ENCODE results near the gene TMED8. TPM values are rescaled to one million over a fixed set of nuclear protein-coding genes. Genes with fewer than 3 reads are reported as not detected.

Gene TMED8
- total RNA-seq, 1 experiment from 2014 or later = 21.0 TPM

GRCh38 chr14:77324816-77325745, 51.8 kb downstream of the TMED8 start:
- intact Hi-C loops (cut with micrococcal nuclease; ENCODE audit: unreplicated experiment) = loop anchor here (10.0 kb wide), 1 partner anchor 220 kb away; no protein-coding TSS in a partner anchor
- ChIA-PET POLR2A (ENCODE audit: low non-redundant PET) (no interaction called here), CTCF (no interaction called here)
- TF ChIP-seq EZH2 (IDR thresholded peaks at IDR 0.05; ENCODE audit: borderline replicate concordance, low read depth, low read length, poor library complexity, severe bottlenecking) (no peak), CTCF (conservative IDR thresholded peaks at IDR 0.05; ENCODE audit: low read depth, low read length) (no peak)
- H3K27me3 ChIP-seq (replicated peaks; ENCODE audit: insufficient read depth, low read depth, low read length, poor library complexity) = no peaks in the 10 kb centered on the region
- H3K4me3 ChIP-seq (ENCODE audit: low read depth, low read length, poor library complexity, severe bottlenecking) = no peak overlapping the region
- no peaks in the 10 kb centered on the region for H3K36me3 ChIP-seq (ENCODE audit: insufficient read depth, low read length, poor library complexity, severe bottlenecking)
- peaks cover 6% of the 10 kb centered on the region for H3K4me1 ChIP-seq (ENCODE audit: insufficient read depth, low read length, poor library complexity, severe bottlenecking)
- H3K9me3 ChIP-seq (ENCODE audit: low read depth, low read length, poor library complexity, severe bottlenecking) = no peaks in the 10 kb centered on the region
- no TSS peak for BruUV-seq (replicated peaks)
- no peak overlapping the region for H3K27ac ChIP-seq (ENCODE audit: low read depth, low read length, poor library complexity, severe bottlenecking)
- DNase-seq (ENCODE audit: low spot score) = no peak

GRCh38 chr14:77324289-77324688, 52.6 kb downstream of the TMED8 start:
- Histone ChIP-seq H3K4me3 (ENCODE audit: low read depth, low read length, poor library complexity, severe bottlenecking) (no peak overlapping the region), H3K4me1 (ENCODE audit: insufficient read depth, low read length, poor library complexity, severe bottlenecking) (peaks cover 14% of the 10 kb centered on the region), H3K9me3 (ENCODE audit: low read depth, low read length, poor library complexity, severe bottlenecking) (no peaks in the 10 kb centered on the region), H3K27me3 (replicated peaks; ENCODE audit: insufficient read depth, low read depth, low read length, poor library complexity) (no peaks in the 10 kb centered on the region), H3K27ac (ENCODE audit: low read depth, low read length, poor library complexity, severe bottlenecking) (no peak overlapping the region), H3K36me3 (ENCODE audit: insufficient read depth, low read length, poor library complexity, severe bottlenecking) (no peaks in the 10 kb centered on the region)
- POLR2A ChIA-PET (ENCODE audit: low non-redundant PET) = no interaction called here
- DNase-seq (ENCODE audit: low spot score) = no peak
- intact Hi-C loops (cut with micrococcal nuclease; ENCODE audit: unreplicated experiment) = loop anchor here (10.0 kb wide), 1 partner anchor 221 kb away; no protein-coding TSS in a partner anchor
- TF ChIP-seq CTCF (conservative IDR thresholded peaks at IDR 0.05; ENCODE audit: low read depth, low read length) (no peak), EZH2 (IDR thresholded peaks at IDR 0.05; ENCODE audit: borderline replicate concordance, low read depth, low read length, poor library complexity, severe bottlenecking) (no peak)
- no TSS peak for BruUV-seq (replicated peaks)
- CTCF ChIA-PET = no interaction called here

GRCh38 chr14:77323571-77323970, 53.3 kb downstream of the TMED8 start:
- TF ChIP-seq EZH2 (IDR thresholded peaks at IDR 0.05; ENCODE audit: borderline replicate concordance, low read depth, low read length, poor library complexity, severe bottlenecking) (no peak), CTCF (conservative IDR thresholded peaks at IDR 0.05; ENCODE audit: low read depth, low read length) (no peak)
- Histone ChIP-seq H3K27ac (ENCODE audit: low read depth, low read length, poor library complexity, severe bottlenecking) (no peak overlapping the region), H3K27me3 (replicated peaks; ENCODE audit: insufficient read depth, low read depth, low read length, poor library complexity) (no peaks in the 10 kb centered on the region), H3K4me3 (ENCODE audit: low read depth, low read length, poor library complexity, severe bottlenecking) (no peak overlapping the region), H3K4me1 (ENCODE audit: insufficient read depth, low read length, poor library complexity, severe bottlenecking) (peaks cover 17% of the 10 kb centered on the region), H3K36me3 (ENCODE audit: insufficient read depth, low read length, poor library complexity, severe bottlenecking) (no peaks in the 10 kb centered on the region), H3K9me3 (ENCODE audit: low read depth, low read length, poor library complexity, severe bottlenecking) (no peaks in the 10 kb centered on the region)
- POLR2A ChIA-PET (ENCODE audit: low non-redundant PET) = no interaction called here
- DNase-seq (ENCODE audit: low spot score) = no peak
- intact Hi-C loops (cut with micrococcal nuclease; ENCODE audit: unreplicated experiment) = loop anchor here (10.0 kb wide), 1 partner anchor 221 kb away; no protein-coding TSS in a partner anchor
- CTCF ChIA-PET = no interaction called here
- BruUV-seq (replicated peaks) = no TSS peak
